Activated CD8-positive, alpha-beta memory T cell treated with anti-CD3 and anti-CD28 coated beads for 48 hours (primary cell): ENCODE measurements around the gene HPCAL4.

Source experiments
- DNase-seq, 3 experiments: peaks; one replicate each; pipeline ENCODE4 v3.0.0-alpha.2; 2020; ENCODE audit warnings: low read depth in 2 of 3, low spot score in 2 of 3

Gene HPCAL4

GRCh38 chr1:39678889-39679288, 12.3 kb downstream of the HPCAL4 start:
- DNase-seq: no peak

DNA sequence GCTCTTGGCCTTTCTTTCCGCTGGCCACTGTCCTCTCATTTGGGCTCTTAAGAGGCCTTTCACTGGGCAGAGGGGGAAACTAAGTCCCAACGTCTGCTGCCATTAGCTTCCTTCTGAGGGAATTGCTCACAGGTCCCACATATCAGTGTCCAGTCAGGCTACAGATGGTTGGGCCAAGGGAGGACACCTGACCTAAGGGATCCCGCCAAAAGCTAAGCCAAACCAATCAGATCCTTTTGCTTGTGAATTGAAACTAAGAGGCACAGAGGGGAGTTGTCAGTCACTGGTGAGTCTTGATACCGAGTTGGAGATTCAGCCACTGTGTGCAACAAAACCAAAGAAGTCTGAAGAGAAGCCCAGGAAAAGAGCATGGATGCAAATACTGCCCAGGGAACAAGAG, 13.6 kb downstream of the HPCAL4 start:
- no peak for DNase-seq

DNA sequence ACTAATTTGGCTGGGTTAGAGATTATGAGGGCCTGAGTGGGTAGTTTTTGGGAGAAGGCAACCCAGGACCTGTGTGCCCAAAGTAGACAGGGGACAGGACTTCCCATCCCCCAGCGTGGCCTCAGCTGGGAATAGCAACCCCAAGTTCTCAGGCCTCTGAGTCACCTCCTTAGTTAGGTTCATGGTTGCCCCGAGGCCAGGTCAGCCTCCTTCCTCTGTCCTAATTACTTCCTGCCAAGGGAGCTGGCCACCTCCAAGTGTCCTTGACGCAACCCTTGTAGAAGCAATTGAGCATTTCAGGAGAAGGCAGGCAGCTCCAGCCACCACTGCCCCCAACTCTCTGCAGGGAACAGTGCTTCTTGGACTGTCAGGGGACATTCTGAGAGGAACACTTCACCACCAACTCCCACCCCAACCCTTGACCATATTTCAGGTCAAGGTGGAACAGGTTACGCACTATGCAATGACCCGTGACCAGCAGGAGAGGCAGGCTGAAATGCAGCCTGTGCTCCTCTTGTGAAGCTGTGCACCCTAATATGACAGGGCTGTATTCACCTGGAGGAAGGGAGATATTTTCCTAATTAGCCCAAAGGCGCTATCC, 14.2 kb downstream of the HPCAL4 start:
- no peak for DNase-seq

GRCh38 chr1:39675220-39675619, 16.0 kb downstream of the HPCAL4 start:
- DNase-seq: no peak

- no peak for DNase-seq
Measured at GRCh38 chr1:39673215-39673614, 18.0 kb downstream of the HPCAL4 start.

DNA sequence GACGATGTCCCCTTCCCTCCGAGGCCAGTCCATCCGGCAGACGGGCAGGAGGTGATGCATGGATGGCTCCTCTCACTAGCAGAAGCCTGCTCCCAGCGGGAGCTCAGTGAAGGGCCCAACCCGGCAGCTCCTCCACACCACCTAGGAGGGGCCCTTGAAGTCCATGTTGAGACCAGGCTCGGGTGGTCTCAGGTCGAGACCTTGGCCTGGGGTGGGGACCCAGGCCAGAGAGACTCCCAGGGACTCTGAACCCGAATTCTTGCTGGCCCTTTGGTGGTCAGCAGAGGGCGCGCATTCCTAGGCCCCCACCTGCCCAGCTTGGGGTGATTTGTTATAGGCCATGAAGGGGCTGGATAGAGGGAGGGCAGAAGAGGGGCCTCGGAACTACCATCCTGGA, 18.7 kb downstream of the HPCAL4 start:
- DNase-seq: no peak

DNA sequence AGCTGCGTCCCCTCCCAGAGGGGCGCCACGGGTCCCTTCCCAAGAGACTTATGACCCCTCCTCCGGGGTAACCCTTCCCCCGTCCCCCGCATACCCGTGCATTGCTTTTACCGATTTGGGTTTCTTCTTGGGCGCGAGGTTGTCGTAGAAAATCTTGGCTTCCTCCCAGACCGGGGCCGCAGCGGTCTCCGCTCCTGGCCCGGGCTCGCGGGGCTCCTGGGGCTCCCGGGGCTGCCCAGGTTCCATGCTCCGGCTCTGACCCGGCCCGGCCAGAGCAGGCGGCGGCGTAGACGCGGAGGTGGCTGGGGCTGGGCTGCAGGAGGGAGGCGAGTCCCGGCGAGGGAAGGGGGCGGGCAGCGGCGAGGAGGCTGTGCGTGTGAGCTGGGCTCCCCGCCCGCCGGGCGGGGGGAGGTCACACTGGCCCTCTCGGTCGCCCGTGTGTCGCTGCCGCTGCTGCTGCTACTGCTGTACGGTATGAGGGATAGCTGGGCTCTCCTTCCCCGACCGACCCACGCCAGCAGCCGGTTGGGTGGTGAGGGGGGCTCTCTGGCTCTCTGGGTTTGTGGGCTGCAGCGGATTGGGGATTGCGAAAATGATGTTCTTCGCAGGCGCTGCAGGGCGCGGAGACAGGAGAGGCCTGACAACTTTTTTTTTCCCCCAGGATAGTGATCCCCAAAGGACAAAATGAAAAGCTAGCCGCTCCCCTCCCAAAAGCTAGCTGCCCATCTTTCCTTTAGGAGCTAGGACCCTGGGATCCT, 19.3 kb downstream of the HPCAL4 start, which contains the start of gene NT5C1A:
NT5C1A (minus strand) TSS at position 315 of the 758 bp plus-strand sequence; CDS start at position 246, 69 bp downstream.
- no peak for DNase-seq

- DNase-seq: no peak
Measured at GRCh38 chr1:39671433-39671792, 19.8 kb downstream of the HPCAL4 start.

DNA sequence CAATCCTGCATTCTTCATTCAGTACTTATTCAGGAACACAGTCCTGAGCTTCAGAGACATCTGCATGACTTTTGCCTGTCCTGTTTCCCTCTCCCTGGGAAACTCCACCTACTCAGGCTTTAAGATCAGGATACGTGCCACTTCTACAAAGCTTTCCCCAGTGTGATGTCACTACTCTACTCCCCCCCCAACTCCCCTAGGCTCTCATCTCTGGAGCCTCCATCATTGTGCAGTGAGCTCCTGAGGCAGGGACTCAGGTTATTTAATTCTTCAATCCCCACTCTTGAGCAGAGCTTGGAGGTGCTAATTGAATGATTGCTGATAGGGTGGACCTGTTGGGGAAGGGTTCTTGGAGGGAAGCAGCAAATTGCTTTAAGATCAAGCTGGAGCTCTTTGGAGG, 20.5 kb downstream of the HPCAL4 start:
- no peak for DNase-seq

- DNase-seq: no peak
Measured at GRCh38 chr1:39668894-39669293, 22.3 kb downstream of the HPCAL4 start.

DNA sequence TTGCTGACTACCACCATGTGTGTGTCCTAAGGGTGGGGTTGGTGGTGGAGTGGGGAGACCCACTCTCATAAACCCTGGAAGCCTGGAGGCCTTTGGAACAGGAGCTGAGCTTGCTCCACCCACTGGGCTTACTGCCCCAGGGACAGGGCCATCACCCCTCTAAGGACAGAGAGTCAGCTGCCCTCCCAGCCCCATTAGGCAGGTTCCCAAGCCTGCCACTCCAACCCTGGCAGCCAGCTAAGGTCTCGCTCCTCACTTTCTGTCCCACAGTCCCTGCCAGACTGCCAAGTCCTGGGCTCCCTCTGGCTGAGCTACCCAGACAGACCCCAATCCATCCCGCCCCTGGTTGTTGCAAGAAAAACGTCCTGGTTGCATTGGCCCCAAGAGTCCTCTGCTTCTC, 23.1 kb downstream of the HPCAL4 start:
- no peak for DNase-seq

DNA sequence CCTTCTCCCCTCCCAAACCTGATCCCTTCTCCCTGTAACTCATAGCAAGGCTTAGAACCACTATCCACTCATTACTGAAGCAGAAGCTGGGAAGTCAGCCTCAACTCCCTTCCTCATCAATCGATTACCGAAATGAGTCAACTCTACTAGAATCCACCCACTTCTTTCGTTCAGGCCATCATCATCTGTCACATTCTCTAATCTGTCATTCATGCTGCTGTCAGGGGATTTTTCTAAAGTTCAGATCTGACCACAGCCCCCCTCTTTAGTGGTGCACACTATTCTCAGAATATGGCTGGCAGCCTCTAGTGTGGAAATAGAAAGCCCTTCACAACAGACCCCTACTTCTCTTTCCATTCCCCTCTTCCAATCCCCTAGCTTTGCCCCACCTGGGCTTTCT, 24.5 kb downstream of the HPCAL4 start:
- peak in 1 of 3 experiments; percentile 34 for DNase-seq

GRCh38 chr1:39663559-39663958, 27.7 kb downstream of the HPCAL4 start:
- DNase-seq: no peak

DNA sequence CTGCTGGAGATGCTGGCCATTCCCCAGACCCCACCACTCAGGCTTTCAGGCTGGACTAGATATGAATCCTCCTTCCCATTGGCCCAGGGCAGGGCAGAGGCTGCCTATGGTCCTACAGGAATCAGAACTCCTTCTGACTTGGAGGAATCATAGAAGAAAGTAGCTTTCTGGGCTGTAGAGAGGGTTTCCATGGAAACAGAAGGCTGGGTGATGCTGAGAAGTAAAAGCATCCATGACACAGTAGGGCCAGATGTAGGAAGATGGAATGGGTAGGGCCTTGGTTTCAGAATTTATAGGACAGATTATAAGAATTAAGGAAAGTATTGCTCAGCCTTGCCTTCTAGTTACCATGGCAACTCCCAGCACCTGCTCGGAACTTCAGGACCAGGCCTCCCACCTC, 28.4 kb downstream of the HPCAL4 start:
- no peak for DNase-seq

- no peak for DNase-seq
Measured at GRCh38 chr1:39659538-39659937, 31.7 kb downstream of the HPCAL4 start.

GRCh38 chr1:39659110-39659509, 32.1 kb downstream of the HPCAL4 start:
- DNase-seq: no peak

DNA sequence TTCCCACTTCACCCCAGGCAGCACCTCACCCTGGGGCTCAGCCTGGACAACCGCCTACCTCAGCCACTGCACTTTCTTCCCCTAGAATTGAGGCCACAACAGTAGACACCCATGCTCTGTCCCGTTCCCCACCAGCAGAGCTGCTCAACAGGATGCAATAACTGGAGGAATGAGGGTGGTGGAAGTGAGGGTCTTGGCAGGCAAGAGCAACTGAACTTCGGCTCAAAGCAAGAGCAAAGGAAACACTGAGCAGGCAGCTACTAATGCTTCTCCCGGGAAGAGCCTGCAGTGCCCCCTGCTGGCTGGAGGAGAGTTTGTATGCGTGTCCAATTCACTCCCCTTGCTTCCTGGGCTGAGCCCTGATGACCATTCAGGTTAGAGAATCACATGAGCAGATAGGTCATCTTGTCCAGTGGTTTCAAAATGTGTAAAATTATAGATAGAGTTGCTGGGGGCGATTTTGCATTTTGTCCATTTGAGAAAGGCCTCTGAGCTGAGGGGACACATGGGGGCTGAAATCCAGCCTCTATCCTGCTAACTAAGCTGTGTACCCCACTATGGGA, 33.2 kb downstream of the HPCAL4 start:
- peak in 1 of 3 experiments; percentile 51 for DNase-seq

DNA sequence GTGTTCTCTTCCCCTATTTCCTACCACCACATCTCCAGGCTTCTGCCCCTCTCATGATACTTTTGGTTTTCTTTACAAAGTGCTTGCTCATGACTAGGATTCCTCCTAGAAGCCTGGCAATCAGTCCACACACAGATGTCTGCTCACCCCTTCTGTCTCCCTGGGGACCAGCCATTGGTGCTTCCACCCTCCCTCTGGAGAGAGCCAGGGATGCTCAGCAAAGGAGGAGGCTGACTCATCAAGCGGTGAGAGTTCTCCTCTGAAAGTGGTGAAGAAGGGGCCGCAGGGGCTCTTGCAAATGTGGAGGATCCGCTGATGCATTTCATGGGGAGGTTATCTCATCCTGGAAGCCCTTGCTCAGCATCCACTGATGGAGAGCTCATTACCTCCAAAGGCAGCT, 33.8 kb downstream of the HPCAL4 start:
- DNase-seq: no peak

DNA sequence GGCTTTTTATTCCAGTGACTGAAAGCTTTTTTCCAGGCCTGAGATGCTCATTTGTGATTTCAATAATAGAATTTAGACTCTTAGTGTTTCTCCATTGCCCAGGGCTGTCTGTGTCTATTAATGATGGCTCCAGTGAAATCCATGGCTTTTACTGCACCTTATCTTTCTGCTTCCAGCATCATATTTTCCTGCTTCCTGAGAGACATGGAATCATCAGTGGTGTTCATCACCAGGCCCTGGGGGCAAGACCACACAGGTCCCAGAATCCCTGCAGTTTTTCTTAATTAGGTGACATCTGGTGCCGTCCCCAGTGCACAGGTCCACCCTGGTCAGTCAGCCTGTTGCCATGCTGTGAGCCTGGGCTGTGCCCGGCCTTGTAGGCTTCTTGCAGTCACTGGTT, 34.8 kb downstream of the HPCAL4 start:
- no peak for DNase-seq

GRCh38 chr1:39655578-39656268, 35.5 kb downstream of the HPCAL4 start:
- no peak for DNase-seq

- no peak for DNase-seq
Measured at GRCh38 chr1:39654291-39654690, 36.9 kb downstream of the HPCAL4 start.

- no peak for DNase-seq
Measured at GRCh38 chr1:39653546-39654031, 37.6 kb downstream of the HPCAL4 start.
